ENCODE measurements around the gene MT1H. TPM values are rescaled to one million over a fixed set of nuclear protein-coding genes. Genes with fewer than 3 reads are reported as not detected.

MT1H gene
- total RNA-seq, 1 experiment from 2014 or later = not detected

GRCh38 chr16:56682703-56683397 is 13.2 kb downstream of the MT1H start:
- peak overlapping the region; percentile 70 for H3K4me3 ChIP-seq
- no peaks in the 10 kb centered on the region for H3K9me3 ChIP-seq (replicated peaks)
- no peaks in the 10 kb centered on the region for H3K36me3 ChIP-seq
- peak overlapping the region; percentile 35 for H3K27ac ChIP-seq
- H3K27me3 ChIP-seq = no peaks in the 10 kb centered on the region
- H3K4me1 ChIP-seq = peaks cover 8% of the 10 kb centered on the region
- no peak for DNase-seq

GRCh38 chr16:56683424-56684172 is 14.0 kb downstream of the MT1H start:
- Histone ChIP-seq H3K4me1 (peaks cover 13% of the 10 kb centered on the region), H3K9me3 (replicated peaks) (no peaks in the 10 kb centered on the region), H3K36me3 (no peaks in the 10 kb centered on the region), H3K27ac (no peak overlapping the region), H3K27me3 (no peaks in the 10 kb centered on the region), H3K4me3 (peak overlapping the region; percentile 70; the same call in 1 of the 2 replicates)
- no peak for DNase-seq

- H3K27ac ChIP-seq = no peak overlapping the region
- H3K4me1 ChIP-seq = peaks cover 19% of the 10 kb centered on the region
- H3K36me3 ChIP-seq = no peaks in the 10 kb centered on the region
- H3K4me3 ChIP-seq = no peak overlapping the region
- DNase-seq = no peak
- no peaks in the 10 kb centered on the region for H3K9me3 ChIP-seq (replicated peaks)
- no peaks in the 10 kb centered on the region for H3K27me3 ChIP-seq
Observed at GRCh38 chr16:56684256-56684925, 14.8 kb downstream of the MT1H start.

GRCh38 chr16:56684926-56685590 is 15.4 kb downstream of the MT1H start:
- no peaks in the 10 kb centered on the region for H3K9me3 ChIP-seq (replicated peaks)
- H3K27me3 ChIP-seq = no peaks in the 10 kb centered on the region
- H3K4me1 ChIP-seq = peaks cover 24% of the 10 kb centered on the region
- no peak overlapping the region for H3K27ac ChIP-seq
- DNase-seq = no peak
- H3K36me3 ChIP-seq = no peaks in the 10 kb centered on the region
- no peak overlapping the region for H3K4me3 ChIP-seq

GRCh38 chr16:56686758-56687157 is 17.1 kb downstream of the MT1H start:
- Histone ChIP-seq H3K4me1 (peaks cover 24% of the 10 kb centered on the region), H3K27ac (no peak overlapping the region), H3K27me3 (no peaks in the 10 kb centered on the region), H3K9me3 (replicated peaks) (no peaks in the 10 kb centered on the region), H3K4me3 (no peak overlapping the region), H3K36me3 (no peaks in the 10 kb centered on the region)
- no peak for DNase-seq

- H3K4me3 ChIP-seq = no peak overlapping the region
- H3K27me3 ChIP-seq = no peaks in the 10 kb centered on the region
- H3K9me3 ChIP-seq (replicated peaks) = no peaks in the 10 kb centered on the region
- H3K4me1 ChIP-seq = peaks cover 16% of the 10 kb centered on the region
- H3K27ac ChIP-seq = peak overlapping the region; percentile 18
- DNase-seq = peak; percentile 66 to 83
- H3K36me3 ChIP-seq = no peaks in the 10 kb centered on the region
Observed at GRCh38 chr16:56688762-56689161, 19.1 kb downstream of the MT1H start.

- Histone ChIP-seq H3K4me1 (peaks cover 16% of the 10 kb centered on the region), H3K4me3 (no peak overlapping the region), H3K36me3 (no peaks in the 10 kb centered on the region), H3K27ac (peak overlapping the region; percentile 18), H3K9me3 (replicated peaks) (no peaks in the 10 kb centered on the region), H3K27me3 (no peaks in the 10 kb centered on the region)
- DNase-seq = peak; percentile 82 to 89
Observed at GRCh38 chr16:56689171-56689570, 19.6 kb downstream of the MT1H start.

- no peak for DNase-seq
- no peaks in the 10 kb centered on the region for H3K36me3 ChIP-seq
- H3K9me3 ChIP-seq (replicated peaks) = no peaks in the 10 kb centered on the region
- no peak overlapping the region for H3K4me3 ChIP-seq
- H3K27ac ChIP-seq = no peak overlapping the region
- H3K27me3 ChIP-seq = no peaks in the 10 kb centered on the region
- peaks cover 16% of the 10 kb centered on the region for H3K4me1 ChIP-seq
Observed at GRCh38 chr16:56690420-56691122, 21.0 kb downstream of the MT1H start.

GRCh38 chr16:56691885-56692284 is 22.3 kb downstream of the MT1H start:
- H3K9me3 ChIP-seq (replicated peaks) = no peaks in the 10 kb centered on the region
- DNase-seq = peak; percentile 30 to 53
- no peaks in the 10 kb centered on the region for H3K27me3 ChIP-seq
- no peaks in the 10 kb centered on the region for H3K36me3 ChIP-seq
- peaks cover 16% of the 10 kb centered on the region for H3K4me1 ChIP-seq
- no peak overlapping the region for H3K27ac ChIP-seq
- no peak overlapping the region for H3K4me3 ChIP-seq

GRCh38 chr16:56695246-56695645 is 25.6 kb downstream of the MT1H start:
- Histone ChIP-seq H3K9me3 (replicated peaks) (no peaks in the 10 kb centered on the region), H3K27me3 (no peaks in the 10 kb centered on the region), H3K4me3 (no peak overlapping the region), H3K4me1 (no peaks in the 10 kb centered on the region), H3K36me3 (no peaks in the 10 kb centered on the region), H3K27ac (no peak overlapping the region)
- DNase-seq = no peak

GRCh38 chr16:56697456-56698155 is 28.0 kb downstream of the MT1H start:
- Histone ChIP-seq H3K4me3 (no peak overlapping the region), H3K27me3 (no peaks in the 10 kb centered on the region), H3K9me3 (replicated peaks) (no peaks in the 10 kb centered on the region), H3K36me3 (no peaks in the 10 kb centered on the region), H3K27ac (no peak overlapping the region), H3K4me1 (0 out of 2 replicates have a peak, but pooled peaks cover 4% of the 10 kb centered on the region)
- DNase-seq = no peak

GRCh38 chr16:56700195-56700594 is 30.6 kb downstream of the MT1H start:
- Histone ChIP-seq H3K4me1 (0 out of 2 replicates have a peak, but pooled peaks cover 4% of the 10 kb centered on the region), H3K9me3 (replicated peaks) (no peaks in the 10 kb centered on the region), H3K36me3 (no peaks in the 10 kb centered on the region), H3K27ac (no peak overlapping the region), H3K4me3 (no peak overlapping the region), H3K27me3 (no peaks in the 10 kb centered on the region)
- no peak for DNase-seq

GRCh38 chr16:56700631-56701030 is 31.0 kb downstream of the MT1H start:
- Histone ChIP-seq H3K4me1 (0 out of 2 replicates have a peak, but pooled peaks cover 4% of the 10 kb centered on the region), H3K4me3 (no peak overlapping the region), H3K36me3 (no peaks in the 10 kb centered on the region), H3K9me3 (replicated peaks) (no peaks in the 10 kb centered on the region), H3K27me3 (no peaks in the 10 kb centered on the region), H3K27ac (no peak overlapping the region)
- no peak for DNase-seq

- H3K36me3 ChIP-seq = no peaks in the 10 kb centered on the region
- H3K9me3 ChIP-seq (replicated peaks) = no peaks in the 10 kb centered on the region
- H3K27ac ChIP-seq = no peak overlapping the region
- no peaks in the 10 kb centered on the region for H3K27me3 ChIP-seq
- H3K4me3 ChIP-seq = no peak overlapping the region
- 0 out of 2 replicates have a peak, but pooled peaks cover 4% of the 10 kb centered on the region for H3K4me1 ChIP-seq
- no peak for DNase-seq
Observed at GRCh38 chr16:56701534-56701933, 31.9 kb downstream of the MT1H start.

All from SJCRH30 (cell line).